Measurements from ENCODE around the gene ACOX1. TPM values are rescaled to one million over a fixed set of nuclear protein-coding genes. Genes with fewer than 3 reads are reported as not detected.

The ACOX1 gene
- total and polyA plus RNA-seq, 2 donors (not counting 1 experiment from before 2014, with no cell fraction given): 6.6 to 31.2 TPM

DNA sequence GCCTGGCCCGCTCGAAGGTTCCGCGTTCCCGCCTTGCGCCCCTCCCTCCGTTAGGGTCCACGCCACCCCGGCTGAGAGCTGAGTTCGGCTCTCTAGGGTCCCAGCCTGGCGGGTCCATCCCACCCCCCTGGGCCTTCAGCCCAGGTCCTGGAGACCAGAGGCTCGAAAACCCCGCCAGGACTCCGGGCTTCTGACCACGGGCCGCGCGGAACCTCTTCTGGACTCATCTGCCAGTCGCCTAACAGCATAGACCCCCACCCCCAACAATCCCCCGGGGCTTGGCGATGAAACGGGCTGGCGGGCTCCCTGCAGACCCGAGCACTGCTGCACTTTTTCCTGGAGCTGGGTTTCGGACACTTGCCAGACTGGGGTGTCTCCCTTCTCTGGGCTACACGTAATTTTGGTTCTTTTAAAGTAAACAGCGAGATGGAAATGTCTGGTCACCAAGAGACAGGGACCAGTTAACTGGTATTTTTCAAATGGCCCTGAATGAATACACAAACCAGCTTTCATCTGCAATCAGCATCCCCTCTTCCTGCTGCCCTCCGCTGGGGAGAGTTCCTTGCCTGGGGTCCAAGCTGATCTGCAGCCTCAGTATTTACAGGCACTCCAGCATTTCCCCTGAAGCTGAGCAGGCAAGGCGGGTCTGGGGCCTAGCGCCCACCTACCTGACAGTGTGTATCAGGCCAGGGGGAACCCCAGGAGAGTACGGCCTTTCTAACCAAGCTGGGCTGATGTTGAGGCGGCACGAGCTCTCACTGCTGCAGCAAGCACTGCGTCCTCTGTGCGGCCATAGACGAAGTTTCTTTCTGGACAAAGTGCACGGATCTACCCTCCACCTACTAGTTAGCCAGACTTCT is 81.6 kb downstream of the ACOX1 start:
- WGBS (ENCODE audit: insufficient coverage): 73% methylated on average over 37 of the region's 37 CpGs
- Histone ChIP-seq H3K27me3 (replicated peaks in 1 of 4; ENCODE audit: control extremely low read depth in 1 of 4, control insufficient read depth in 3 of 4, insufficient read depth in 4 of 4, low read length in 3 of 4) (no peaks in the 10 kb centered on the region), H2AFZ (ENCODE audit: insufficient read depth, low read depth, low read length, poor library complexity, severe bottlenecking) (peak overlapping the region; percentile 82), H3K4me1 (ENCODE audit: control insufficient read depth in 2 of 2, insufficient read depth in 2 of 2, low read length in 2 of 2) (peaks cover 16 to 19% of the 10 kb centered on the region in 2 donors), H3K79me2 (ENCODE audit: control insufficient read depth, insufficient read depth, low read length) (peaks cover 36% of the 10 kb centered on the region), H3K27ac (ENCODE audit: low read length in 2 of 2) (peak overlapping the region; percentile 34 to 49), H3K9me3 (ENCODE audit: control extremely low read depth in 1 of 3, control insufficient read depth in 2 of 3, insufficient read depth in 1 of 3, low read length in 2 of 3) (no peaks in the 10 kb centered on the region), H3K4me2 (replicated peaks; ENCODE audit: low read depth, low read length, poor library complexity, severe bottlenecking) (peak overlapping the region; percentile 89), H4K20me1 (ENCODE audit: control insufficient read depth, insufficient read depth, low read length, poor library complexity, severe bottlenecking) (peaks cover 41% of the 10 kb centered on the region), H3K36me3 (replicated peaks in 1 of 2; ENCODE audit: control extremely low read depth in 1 of 2, control insufficient read depth in 1 of 2, extremely low read depth in 1 of 2, insufficient read depth in 2 of 2, low read length in 1 of 2) (peaks cover 0 to 48% of the 10 kb centered on the region in 2 experiments), H3K4me3 (ENCODE audit: control extremely low read depth in 1 of 5, extremely low read depth in 1 of 5, insufficient read depth in 1 of 5, low read depth in 2 of 5, low read length in 4 of 5) (peak overlapping the region in 4 of 5 experiments; percentile 58 to 80 (median 76)), H3K9ac (ENCODE audit: low read length) (peak overlapping the region; percentile 69)
- no peaks in the 10 kb centered on the region for H3K27me3 Mint-ChIP-seq
- ATAC-seq (ENCODE audit: low read depth) (no peak), DNase-seq (no peak)
- TF ChIP-seq EZH2 (IDR thresholded peaks at IDR 0.05; ENCODE audit: borderline replicate concordance, insufficient read depth, low read depth, low read length, poor library complexity, severe bottlenecking): no peak
- TF ChIP-seq, protein P1, sequence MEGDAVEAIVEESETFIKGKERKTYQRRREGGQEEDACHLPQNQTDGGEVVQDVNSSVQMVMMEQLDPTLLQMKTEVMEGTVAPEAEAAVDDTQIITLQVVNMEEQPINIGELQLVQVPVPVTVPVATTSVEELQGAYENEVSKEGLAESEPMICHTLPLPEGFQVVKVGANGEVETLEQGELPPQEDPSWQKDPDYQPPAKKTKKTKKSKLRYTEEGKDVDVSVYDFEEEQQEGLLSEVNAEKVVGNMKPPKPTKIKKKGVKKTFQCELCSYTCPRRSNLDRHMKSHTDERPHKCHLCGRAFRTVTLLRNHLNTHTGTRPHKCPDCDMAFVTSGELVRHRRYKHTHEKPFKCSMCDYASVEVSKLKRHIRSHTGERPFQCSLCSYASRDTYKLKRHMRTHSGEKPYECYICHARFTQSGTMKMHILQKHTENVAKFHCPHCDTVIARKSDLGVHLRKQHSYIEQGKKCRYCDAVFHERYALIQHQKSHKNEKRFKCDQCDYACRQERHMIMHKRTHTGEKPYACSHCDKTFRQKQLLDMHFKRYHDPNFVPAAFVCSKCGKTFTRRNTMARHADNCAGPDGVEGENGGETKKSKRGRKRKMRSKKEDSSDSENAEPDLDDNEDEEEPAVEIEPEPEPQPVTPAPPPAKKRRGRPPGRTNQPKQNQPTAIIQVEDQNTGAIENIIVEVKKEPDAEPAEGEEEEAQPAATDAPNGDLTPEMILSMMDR (IDR thresholded peaks at IDR 0.05): no peak
- H3K4me3 Mint-ChIP-seq: peak overlapping the region; percentile 71
- ChIA-PET POLR2A (interaction anchor here (0.8 to 2.7 kb wide), 11 partner anchors 7 to 132 kb away, joined by 3 to 42 read pairs (median 5); partner anchors contain the start of genes GALK1, MRPL38, TRIM47 and UNK), CTCF (interaction anchor here (0.8 to 5.9 kb wide), 11 partner anchors 8 to 144 kb away, joined by 3 to 52 read pairs (median 10); partner anchors contain the start of genes GALK1, MRPL38, TRIM47 and UNC13D)
- H3K4me1 Mint-ChIP-seq: peaks cover 26% of the 10 kb centered on the region
- peak overlapping the region; percentile 70 for H3K27ac Mint-ChIP-seq
- intact Hi-C loops (cut with micrococcal nuclease): loop anchor here (2.0 kb wide), 1 partner anchor 53 kb away; the partner anchor contains the start of gene UNC13D
- H3K9me3 Mint-ChIP-seq (ENCODE audit: insufficient read depth): no peaks in the 10 kb centered on the region
